NOMO-1 treated with DMSO at 0.1 percent for 48 hours (cell line): ENCODE results near the gene FERMT2.
A peak's percentile ranks its signal among the peaks of the same experiment; 100 is the strongest.
"Not testable (repeated sequence)": the region's sequence is repeated elsewhere in the genome, so short reads cannot be mapped to it uniquely, and the experiment has no call there.

Source experiments
- DNase-seq: peaks from one replicate; lab custom pipeline; 2025; ENCODE audit not compliant: unreplicated experiment; lab: John Stamatoyannopoulos, UW

Gene FERMT2

DNA sequence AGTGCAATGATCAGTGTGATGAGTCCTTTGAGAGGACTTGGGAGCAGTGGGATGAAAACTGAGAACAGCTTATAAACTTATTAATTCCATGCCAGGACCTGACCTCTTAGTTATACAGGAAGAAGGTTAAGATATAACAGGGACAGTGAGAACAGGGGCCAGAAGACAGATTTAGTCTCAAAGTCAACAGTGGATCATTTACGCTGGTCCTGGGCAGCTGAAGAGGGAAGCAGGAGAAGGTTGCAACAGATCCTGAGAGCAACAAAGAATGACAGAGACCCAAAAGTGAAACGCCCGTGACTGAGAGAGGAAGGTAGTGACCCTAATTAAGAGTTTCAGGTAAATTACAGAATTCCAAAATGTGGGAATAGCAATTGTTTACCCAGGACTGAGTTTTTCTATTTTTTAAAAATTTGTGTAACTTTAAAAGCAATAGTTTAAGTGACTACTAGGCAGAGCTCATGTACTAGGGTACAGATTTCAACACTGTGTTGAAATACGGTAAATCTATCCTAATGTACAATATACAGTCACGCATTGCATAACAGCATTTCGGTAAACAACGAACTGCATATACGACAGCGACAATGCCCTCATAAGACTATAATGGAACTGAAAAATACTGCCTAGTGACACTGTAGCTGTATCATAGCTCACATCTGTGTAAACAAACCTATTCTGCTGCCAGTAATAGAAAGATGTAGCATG is 81.8 kb downstream of the FERMT2 start:
- peak; percentile 68 for DNase-seq

DNA sequence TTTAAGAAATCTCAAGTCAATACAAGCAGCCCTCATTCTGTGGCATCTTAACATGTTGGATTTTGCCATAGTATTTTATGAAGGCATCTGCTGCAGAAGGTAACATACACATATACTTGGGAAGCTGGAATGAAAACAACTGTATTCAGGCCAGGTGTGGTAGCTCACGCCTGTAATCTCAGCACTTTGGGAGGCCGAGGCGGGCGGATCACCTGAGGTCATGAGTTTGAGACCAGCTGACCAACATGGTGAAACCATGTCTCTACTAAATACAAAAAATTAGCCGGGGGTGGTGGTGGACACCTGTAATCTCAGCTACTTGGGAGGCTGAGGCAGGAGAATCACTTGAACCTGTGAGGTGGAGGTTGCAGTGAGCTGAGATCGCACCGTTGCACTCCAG is 86.0 kb downstream of the FERMT2 start:
- not testable (repeated sequence) for DNase-seq

DNA sequence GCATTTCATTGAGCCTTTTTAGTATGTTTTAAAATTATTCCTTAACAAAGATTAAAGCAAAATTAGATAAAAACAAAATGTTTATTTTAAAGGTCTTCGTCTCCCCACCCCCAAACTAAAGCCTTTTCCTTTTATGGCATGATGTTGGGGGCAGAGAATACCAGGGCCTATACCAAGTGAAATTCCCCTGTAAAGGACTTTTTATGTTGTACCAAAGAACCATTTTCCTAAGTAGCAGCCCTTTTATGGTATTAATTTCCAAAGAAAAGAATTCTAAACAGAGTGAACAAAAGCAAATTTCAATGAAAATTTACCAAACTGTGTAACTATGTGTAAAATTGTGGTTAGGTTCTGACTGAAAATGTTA is 87.5 kb downstream of the FERMT2 start:
- DNase-seq: no peak

DNA sequence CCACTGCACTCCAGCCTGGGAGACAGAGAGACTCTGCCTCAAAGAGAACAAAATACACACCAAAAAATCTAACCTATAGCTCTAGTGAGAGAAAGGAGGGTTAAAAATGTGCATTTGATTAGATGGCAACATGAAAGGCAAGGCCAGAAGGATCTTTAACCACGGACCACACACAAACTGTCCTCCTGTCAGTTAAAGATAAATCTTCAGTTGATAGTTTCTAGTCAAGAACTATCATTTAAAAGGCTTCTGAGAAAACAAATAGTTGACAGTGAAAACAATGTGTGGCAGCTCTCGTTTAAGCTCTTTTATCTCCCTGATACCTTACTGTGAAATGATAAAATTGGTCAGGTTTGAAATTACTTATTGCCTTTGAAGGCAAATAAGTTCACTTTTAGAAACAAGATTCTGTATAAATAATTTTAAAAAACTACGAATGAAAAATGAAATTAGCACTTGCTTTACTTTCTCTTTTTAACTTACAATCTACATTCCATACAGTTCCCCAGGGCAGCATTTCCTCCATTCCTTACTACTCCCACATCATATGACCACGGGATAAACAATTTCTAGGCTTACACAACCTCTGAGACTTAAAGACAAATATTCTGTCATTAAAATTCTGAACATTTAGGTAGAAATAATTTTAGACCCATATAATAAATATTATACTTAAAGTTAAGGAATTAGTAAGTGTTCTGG is 88.1 kb downstream of the FERMT2 start:
- DNase-seq: no peak

DNA sequence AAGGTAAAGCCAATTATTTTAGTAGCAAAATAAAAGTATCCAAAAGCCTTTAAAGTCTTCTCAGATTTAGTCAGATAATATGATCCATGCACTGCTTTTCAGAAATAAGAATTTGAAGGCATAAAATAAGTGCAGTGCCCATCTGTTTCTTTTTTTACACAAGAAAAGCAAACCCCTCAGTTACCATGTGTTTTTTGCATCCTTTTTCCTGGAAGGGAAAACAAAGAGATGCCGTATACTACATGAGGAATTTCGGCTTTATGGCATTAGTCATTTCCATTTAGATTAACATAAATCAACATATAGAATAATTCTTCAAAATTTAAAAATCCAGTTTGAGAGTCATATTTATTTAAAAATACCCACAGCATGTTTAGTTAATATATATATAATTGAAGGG is 89.4 kb downstream of the FERMT2 start:
- DNase-seq: no peak

DNA sequence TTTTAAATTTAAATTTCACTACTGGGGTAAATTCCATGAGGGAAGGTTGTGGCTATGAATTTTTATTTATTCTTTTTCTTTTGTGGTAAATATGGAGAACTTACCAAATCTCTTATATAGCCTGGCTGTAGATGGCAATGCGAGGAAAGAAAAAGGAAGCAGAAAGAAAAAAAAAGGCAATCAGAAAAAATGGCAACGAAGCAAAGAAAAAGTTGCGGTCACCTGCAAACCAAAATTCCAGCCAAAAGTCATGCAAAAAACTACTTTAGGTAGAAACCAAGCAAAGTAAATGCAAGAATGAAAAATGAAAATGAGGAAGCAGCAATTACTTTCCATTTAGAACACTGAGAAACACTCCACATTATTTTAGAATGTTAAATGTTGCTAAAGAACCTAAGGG is 89.9 kb downstream of the FERMT2 start:
- peak; percentile 12 for DNase-seq

DNA sequence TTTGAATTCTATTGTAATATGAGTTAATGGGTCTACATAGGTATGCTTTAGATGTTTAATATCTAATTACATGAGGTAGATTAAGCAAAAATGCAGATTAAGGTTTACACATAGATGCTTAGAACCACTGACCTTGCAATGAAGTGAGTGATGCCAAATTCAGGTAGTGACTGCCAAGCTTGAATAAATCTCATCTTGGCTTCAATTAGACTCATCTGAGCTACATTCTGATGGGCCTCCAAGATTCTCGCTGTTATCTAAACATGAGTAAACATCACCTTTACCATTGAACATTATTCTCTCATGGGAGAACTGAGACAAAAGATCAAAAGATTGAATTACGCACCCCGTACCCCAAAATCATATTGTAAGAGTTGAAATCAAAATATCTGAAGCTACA is 90.6 kb downstream of the FERMT2 start:
- no peak for DNase-seq

DNA sequence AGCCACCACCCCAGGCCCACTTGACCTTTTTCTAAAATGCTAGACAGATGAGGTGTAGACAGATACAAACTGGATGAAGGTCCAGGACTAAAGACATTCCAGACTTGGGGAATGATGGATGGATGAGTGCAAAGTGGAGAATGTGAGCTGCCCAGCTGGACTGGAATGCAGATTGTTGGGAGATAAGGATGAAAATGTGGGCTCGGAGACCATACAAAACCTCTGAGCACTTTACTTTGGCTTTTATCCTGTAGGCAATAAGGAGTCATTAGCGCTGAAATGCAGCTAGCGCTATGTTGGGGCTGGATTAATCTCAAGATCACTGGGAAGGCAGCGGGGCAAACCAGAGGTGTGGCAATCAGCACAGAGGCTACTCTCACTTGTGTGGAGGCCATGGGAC is 94.7 kb downstream of the FERMT2 start:
- DNase-seq: no peak

DNA sequence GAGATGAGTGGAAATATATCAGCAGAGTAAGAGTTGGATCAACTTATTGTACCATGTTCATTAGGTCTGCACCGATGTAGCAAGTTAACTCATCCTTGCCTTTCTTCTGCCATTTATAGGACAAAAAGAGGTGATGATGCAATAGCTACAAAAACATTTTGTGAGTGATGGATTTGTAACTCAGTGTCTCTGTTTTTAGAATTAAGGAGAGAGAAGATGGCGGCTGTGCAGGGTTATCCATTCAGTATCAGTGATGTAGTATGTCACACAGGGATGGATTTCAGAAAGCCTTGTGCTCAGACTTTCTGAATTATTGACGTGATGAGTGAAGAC is 97.4 kb downstream of the FERMT2 start:
- no peak for DNase-seq

DNA sequence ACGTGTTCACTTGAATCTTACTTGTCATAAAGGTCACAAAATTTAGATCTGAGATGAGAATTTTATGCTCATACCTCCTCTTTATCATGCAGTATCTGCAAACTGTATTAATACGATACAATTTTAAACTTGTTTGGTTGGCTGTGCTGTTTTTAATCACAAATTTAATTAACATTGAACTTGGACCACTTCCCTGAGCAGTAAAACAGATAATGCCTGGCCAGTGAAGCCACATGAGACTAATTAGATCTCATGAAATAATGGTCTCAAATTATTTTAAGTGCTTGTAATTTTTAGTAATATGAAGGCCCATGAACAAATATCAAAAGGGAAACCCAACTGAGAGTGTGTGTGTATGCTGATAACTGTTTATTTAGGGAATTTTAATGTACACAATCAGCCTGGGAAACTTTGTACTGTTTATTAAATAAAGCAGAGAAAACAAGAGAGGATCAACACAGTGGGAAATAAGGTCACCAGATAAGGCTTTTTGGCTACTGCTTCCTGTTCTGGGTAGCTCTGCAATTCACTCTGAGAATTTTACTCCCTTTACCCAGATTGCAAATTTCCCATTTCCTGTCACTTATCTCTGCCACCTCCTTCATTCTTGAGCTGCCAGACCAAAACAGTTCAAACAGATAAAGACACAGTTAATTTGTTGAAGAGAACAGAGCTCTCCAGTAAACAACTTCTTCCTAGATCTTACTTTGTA is 97.9 kb downstream of the FERMT2 start:
- no peak for DNase-seq

DNA sequence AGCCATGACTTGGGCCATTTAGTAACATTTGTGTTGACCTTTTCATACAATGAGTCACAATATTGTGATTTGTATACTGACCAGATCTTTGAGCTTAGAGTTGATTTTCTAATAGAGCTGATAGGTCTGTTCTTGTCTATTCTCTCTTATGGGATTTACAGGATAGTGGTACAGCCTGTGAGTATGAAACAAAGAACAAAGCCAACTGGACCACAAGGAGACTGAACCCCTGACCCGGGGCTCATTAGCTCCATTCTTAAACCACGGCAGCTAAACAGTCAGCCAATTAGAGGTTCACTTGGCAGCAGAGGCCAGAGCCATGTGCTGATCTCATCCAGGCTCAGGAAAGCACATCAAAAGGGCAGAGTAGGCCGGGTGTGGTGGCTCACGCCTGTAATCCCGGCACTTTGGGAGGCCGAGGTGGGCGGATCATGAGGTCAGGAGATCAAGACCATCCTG is 100.4 kb downstream of the FERMT2 start:
- no peak for DNase-seq

DNA sequence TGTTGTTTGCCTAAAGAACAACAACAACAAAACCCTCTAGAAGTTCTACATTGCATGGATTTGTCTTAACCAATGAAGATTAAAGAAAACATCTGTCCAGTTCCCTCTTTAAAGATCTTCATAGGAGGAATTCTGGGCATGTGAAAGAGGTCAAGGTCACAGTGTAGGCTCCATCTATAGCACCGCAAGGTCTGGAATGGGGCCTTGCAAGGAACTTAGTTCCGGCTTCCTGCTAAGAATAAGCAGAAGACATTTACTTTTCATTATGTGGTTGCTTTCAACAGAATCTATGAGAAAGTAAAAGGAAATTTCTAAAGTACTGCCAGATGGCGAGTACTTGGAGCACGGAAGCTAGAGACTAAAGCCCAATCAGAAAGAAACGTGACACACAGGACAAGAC is 102.2 kb downstream of the FERMT2 start:
- no peak for DNase-seq

DNA sequence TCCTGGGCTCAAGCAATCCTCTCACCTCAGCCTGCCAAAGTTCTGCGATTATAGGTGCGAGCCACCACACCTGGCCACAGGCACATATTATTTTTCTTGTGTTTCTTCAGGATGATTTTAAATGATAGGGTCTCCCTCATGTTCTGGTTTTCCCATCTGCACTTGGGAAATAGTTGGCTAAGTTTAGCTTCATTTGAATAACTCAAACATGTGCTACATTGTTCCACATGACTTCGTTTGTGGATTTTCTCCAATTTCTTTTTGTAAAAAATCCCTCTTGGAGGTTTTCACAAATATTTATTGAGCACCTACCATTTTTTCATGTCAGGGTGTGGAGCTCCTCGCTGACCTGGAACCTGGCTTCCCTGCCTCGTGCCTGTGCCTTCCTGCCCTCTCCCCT is 104.3 kb downstream of the FERMT2 start:
- DNase-seq: no peak

DNA sequence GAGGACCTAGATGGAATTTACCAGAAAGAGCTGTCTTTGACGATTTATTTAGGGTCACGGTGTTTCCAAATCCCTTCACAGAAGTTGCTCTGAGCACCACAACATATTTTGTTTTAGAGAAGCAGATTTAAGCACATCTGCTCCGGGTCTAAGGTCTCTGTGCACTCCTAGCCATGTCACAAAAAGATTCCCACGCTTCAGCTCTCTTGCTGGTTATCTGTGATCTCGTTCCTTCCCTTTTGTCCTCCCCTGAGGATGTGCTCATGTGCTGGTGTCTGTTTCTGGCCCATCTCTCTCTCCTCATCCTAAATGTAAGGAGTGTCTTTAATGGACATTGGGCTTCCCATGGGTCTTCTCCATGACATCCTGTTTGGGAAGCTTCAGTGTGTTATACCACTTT is 105.8 kb downstream of the FERMT2 start:
- DNase-seq: no peak

DNA sequence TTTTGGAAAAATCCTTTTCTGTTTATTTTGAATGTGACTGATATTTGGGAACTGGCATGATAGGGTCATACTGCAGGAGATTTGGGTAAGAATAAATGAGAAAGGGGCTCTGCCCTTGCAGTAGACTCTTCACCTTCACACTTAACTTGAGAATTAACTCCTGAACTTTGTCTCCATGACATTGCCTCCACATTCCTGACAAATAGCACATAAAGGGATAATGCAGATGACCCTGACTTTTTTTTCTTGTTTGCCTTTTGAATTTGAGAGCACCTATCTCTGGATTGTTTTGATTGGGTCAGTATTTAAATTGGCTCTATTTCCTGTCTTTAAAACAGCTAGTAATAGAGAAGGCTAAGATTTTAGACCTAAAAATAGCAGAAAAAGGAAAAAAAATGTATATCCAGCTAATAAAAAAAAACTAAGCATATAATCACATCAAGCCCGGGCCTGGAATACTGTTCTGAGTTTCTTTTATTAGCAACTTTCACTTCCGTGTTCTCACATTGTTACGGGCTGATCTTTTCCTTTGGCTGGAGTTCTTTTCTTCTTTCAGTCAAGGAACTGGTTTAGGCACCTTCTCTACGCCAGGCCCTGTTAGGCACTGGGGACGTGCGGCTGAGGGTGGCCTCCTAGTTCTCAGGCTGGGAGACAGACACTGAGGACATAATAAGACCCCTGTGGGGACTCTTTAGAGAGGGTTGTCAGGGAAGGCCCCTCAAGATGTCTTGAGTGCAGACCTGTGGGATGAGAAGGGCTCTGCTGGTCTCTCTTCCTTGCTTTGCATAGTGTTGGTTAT is 106.4 kb downstream of the FERMT2 start:
- DNase-seq: peak; percentile 26

DNA sequence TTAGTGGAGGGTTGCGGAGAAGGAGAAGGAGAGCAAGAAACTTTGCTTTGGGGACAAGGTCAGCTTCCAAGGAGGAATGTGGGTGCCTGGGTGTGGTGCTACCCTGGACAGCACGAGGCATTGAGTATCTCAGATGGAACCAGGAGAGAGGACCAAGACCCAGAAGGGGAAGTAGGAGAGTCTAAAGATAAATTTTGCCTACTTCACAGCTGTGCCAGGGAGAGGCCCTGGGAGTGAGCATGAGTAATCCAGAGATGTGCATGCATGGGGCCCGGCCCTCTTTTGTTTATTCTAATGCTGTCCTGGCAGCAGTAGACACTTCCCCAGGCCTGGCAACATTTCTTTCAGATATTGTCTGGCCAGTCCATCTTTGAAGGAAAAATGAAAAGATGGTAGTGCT is 110.0 kb downstream of the FERMT2 start:
- DNase-seq: peak; percentile 31

DNA sequence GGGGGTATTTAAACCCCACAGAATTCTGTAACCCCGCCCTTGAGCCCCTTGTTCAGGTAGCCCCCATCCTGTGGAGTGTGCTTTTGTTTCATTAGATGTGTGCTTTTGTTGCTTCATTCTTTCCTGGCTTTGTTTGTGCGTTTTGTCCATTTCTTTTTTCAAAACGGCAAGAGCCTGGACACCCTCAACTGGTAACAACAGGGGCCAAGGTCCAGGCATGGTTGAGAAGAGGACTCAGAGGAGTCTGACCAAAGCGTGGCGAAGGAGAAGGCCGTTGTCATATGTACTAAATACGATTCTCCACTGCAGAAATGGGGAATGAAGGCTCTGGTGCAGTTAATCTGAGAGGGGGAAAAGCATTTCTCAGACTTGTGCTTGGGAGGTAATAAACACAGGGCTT is 113.4 kb downstream of the FERMT2 start:
- no peak for DNase-seq

DNA sequence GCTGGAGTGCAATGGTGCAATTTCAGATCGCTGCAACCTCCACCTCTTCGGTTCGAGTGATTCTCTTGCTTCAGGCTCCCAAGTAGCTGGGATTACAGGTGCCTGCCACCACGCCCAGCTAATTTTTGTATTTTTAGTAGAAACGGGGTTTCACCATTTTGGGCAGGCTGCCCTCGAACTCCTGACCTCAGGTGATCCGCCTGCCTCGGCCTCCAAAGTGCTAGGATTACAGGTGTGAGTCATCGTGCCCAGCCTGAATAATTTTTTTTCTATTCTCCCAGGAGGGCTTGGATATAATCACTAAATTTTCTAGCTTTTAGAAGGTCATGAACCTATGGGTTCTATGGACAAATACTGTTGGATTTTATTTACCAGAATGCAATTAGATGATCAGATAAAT is 114.8 kb downstream of the FERMT2 start:
- DNase-seq: no peak

DNA sequence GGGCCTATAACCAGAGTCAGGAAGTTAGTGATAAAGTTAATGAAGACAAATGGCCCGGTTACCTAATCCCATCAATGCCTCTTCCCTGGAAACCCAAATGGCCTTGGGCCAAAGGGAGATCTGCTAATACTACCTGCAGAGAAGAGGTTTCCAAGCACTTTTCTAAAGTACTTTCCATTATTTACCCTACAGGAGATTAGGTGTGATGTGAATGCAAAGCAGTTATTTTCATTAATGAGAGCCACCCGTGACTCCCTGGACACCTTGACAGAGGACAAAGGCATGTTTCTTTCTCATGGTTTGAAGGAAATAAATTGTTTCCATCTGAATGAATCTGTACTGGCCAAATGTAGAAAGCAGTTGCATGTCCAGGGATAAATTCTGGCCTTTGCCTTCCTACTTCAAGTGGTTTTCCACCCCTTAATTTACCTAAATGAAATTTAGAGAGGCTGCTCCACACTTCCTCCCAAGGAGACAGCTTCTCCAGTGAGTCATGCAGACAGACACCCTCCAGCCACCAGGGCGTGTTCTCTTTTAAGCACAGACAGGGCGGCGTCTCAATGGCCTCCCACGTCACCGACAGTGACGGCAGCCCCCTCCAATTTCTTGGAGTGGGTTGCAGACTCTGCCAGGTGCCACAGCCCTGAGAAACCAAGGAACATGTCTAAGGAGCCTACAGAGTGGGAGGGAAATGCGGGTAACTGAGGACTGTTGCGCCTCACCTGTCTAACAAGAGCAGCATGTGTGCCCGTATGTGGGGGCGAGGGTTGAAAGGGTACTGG is 115.5 kb downstream of the FERMT2 start:
- peak; percentile 26 for DNase-seq

DNA sequence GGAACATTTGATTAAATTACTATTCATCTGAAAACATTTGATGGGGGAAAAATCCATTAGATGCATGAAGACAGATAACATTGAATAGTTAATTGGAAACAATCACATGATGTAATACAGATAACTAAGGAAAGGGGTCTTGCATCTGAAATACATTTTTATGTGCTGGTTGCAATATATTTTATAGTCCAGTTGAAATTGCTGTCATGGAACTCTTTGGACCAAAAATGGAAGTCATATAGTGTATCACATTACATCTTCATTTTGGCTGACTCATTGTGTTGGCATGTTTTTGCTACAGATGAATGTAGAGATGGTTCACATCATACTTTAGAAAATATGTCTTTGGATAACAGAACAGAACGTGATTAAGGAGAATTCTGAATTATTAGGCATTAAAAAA is 116.4 kb downstream of the FERMT2 start:
- no peak for DNase-seq

DNA sequence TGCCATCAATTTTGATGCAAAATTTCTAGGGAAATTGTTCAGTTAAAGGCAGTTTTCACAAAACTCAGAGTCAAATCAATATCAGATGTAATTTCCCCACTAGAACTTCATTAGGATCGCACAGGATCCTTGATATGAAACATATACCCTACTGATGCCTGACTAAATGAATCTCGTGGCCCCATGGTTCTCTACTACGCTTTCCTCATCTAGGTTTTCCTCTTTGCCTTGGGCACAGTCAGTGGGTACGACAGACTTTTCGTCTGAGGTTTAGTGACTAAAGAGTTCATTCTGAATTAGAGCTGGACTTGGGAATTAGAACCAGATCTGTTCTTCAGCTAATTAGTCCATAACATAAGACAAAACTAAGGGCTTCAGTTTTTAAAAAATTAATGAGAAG is 117.0 kb downstream of the FERMT2 start:
- DNase-seq: no peak
